GM23248 (cell line): ENCODE data around the gene MYRF.

Experiments used
- EZH2 ChIP-seq: fragments of 200-600 bp; sonication (generic); IDR thresholded peaks from 2 replicates; pipeline ENCODE4 v1.6.1; 2018; ENCODE audit warnings: antibody characterized with exemption, mild to moderate bottlenecking; ENCODE audit not compliant: insufficient read depth, poor library complexity, severe bottlenecking
- EZH2phosphoT487 ChIP-seq: fragments of 200-600 bp; sonication (generic); IDR thresholded peaks from 2 replicates; pipeline ENCODE4 v1.6.1; 2018; ENCODE audit warnings: antibody characterized with exemption, moderate library complexity, mild to moderate bottlenecking, low read depth; ENCODE audit not compliant: insufficient read depth

DNA sequence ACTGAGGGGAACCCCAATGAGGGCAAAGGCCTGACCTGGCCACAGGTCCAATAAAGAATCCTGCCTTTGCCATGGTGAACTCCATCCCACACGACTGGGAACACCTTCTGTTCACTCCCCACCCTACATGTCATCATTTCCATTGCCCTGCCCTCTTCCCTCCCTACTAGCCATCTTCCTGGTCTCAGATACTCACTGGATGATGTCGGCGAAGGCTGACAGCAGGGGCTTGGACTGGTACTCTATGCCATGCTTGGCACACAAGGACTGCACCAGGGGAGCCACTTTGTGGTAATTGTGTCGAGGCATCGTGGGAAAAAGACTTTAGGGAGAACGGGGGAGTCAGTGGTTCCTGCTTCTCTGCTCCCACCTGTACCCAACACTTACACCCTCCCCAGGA lies 50.2 kb downstream of the MYRF start:
- TF ChIP-seq EZH2phosphoT487 (no peak), EZH2 (no peak)
